Ishikawa (cell line): Measurements from ENCODE around the gene CAMK1D.

Experiments used
- CEBPB ChIP-seq: IDR thresholded peaks from 2 replicates; pipeline ENCODE4 v1.6.1; 2012
- CREB1 ChIP-seq: IDR thresholded peaks from 2 replicates; pipeline ENCODE4 v1.6.1; 2012; ENCODE audit warnings: low read depth
- EGR1 ChIP-seq: IDR thresholded peaks from 2 replicates; pipeline ENCODE4 v1.6.1; 2012
- EP300 ChIP-seq: IDR thresholded peaks from 2 replicates; pipeline ENCODE4 v1.6.1; 2012; ENCODE audit warnings: borderline replicate concordance
- FOXM1 ChIP-seq: IDR thresholded peaks from 2 replicates; pipeline ENCODE4 v1.6.1; 2012; ENCODE audit warnings: low read depth, borderline replicate concordance
- NFIC ChIP-seq: IDR thresholded peaks from 2 replicates; pipeline ENCODE4 v1.6.1; 2012
- RAD21 ChIP-seq: IDR thresholded peaks from 2 replicates; pipeline ENCODE4 v1.6.1; 2012; ENCODE audit warnings: low read depth
- TAF1 ChIP-seq: IDR thresholded peaks from 2 replicates; pipeline ENCODE4 v1.6.1; 2012; ENCODE audit warnings: low read depth, mild to moderate bottlenecking
- TCF12 ChIP-seq: IDR thresholded peaks from 2 replicates; pipeline ENCODE4 v1.6.1; 2012; ENCODE audit warnings: low read depth
- TEAD4 ChIP-seq: IDR thresholded peaks from 2 replicates; pipeline ENCODE4 v1.6.1; 2012
- YY1 ChIP-seq: IDR thresholded peaks from 2 replicates; pipeline ENCODE4 v1.6.1; 2012; ENCODE audit warnings: low read depth
- ZBTB7A ChIP-seq: IDR thresholded peaks from 2 replicates; pipeline ENCODE4 v1.6.1; 2012; ENCODE audit warnings: low read depth
- TF ChIP-seq, protein P1 (sequence below): IDR thresholded peaks from 2 replicates; pipeline ENCODE4 v1.6.1; 2012
- TF ChIP-seq, protein P2 (sequence below): IDR thresholded peaks from 2 replicates; pipeline ENCODE4 v1.6.1; 2012; ENCODE audit warnings: low read depth, mild to moderate bottlenecking
- TF ChIP-seq, protein P3 (sequence below): IDR thresholded peaks from 2 replicates; pipeline ENCODE4 v1.6.1; 2012

CAMK1D gene

DNA sequence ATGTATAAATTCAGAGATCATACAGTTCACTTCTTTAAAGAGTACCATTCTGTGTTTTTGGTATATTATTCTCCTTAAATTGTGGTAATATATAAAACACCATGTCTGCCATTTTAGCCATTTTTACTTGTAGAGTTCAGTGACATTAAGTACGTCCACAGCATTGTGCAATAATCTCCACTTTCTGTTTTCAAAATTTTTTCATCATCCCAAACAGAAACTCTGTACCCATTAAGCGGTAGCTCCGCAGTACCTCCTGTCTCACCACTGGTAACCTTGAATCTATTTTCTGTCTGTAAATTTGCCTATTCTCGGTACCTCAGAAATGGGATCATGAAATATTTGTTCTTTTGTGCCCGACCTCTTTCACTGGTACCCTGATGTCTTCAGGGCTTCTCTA, 60.3 kb downstream of the CAMK1D start:
- TF ChIP-seq TAF1 = no peak
- no peak for TF ChIP-seq ZBTB7A
- no peak for TF ChIP-seq CREB1
- TF ChIP-seq, protein P1, sequence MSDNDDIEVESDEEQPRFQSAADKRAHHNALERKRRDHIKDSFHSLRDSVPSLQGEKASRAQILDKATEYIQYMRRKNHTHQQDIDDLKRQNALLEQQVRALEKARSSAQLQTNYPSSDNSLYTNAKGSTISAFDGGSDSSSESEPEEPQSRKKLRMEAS = no peak
- no peak for TF ChIP-seq TEAD4
- TF ChIP-seq EGR1 = no peak

DNA sequence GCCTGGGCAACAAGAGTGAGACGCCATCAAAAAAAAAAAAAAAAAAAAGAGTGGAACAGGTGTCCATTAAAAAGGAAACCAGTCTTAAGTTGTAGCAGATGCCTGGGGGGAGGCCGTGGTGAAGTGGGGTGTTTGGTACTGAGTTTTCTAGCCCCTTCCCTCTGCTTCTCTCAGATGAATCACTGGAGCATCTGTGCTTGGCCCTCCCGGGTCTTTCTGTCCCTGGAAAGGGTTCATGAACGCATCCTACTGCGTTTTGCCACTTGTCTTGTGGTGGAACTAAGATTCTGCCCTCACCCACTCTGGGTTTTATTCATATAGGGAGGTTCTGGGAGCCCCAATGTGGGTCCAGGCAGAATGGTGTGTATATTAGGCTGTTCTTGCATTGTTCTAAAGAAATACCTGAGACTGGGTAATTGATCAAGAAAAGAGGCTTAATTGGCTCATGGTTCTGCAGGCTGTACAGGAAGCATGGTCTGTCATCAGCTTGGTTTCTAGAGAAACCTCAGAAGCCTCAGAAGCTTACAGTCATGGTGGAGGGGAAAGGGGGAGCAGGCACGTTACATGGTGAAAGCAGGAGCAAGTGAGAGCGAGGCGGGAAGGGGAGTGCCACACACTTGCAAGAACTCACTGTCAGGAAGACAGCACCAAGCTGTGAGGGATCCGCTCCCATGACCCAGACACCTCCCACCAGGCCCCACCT, 63.5 kb downstream of the CAMK1D start:
- TF ChIP-seq, protein P2, sequence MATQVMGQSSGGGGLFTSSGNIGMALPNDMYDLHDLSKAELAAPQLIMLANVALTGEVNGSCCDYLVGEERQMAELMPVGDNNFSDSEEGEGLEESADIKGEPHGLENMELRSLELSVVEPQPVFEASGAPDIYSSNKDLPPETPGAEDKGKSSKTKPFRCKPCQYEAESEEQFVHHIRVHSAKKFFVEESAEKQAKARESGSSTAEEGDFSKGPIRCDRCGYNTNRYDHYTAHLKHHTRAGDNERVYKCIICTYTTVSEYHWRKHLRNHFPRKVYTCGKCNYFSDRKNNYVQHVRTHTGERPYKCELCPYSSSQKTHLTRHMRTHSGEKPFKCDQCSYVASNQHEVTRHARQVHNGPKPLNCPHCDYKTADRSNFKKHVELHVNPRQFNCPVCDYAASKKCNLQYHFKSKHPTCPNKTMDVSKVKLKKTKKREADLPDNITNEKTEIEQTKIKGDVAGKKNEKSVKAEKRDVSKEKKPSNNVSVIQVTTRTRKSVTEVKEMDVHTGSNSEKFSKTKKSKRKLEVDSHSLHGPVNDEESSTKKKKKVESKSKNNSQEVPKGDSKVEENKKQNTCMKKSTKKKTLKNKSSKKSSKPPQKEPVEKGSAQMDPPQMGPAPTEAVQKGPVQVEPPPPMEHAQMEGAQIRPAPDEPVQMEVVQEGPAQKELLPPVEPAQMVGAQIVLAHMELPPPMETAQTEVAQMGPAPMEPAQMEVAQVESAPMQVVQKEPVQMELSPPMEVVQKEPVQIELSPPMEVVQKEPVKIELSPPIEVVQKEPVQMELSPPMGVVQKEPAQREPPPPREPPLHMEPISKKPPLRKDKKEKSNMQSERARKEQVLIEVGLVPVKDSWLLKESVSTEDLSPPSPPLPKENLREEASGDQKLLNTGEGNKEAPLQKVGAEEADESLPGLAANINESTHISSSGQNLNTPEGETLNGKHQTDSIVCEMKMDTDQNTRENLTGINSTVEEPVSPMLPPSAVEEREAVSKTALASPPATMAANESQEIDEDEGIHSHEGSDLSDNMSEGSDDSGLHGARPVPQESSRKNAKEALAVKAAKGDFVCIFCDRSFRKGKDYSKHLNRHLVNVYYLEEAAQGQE = no peak
- TF ChIP-seq, protein P3, sequence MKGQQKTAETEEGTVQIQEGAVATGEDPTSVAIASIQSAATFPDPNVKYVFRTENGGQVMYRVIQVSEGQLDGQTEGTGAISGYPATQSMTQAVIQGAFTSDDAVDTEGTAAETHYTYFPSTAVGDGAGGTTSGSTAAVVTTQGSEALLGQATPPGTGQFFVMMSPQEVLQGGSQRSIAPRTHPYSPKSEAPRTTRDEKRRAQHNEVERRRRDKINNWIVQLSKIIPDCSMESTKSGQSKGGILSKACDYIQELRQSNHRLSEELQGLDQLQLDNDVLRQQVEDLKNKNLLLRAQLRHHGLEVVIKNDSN = no peak
- TF ChIP-seq, protein P1 = no peak
- TF ChIP-seq TAF1 (no peak), YY1 (no peak), EP300 (no peak), ZBTB7A (no peak), TCF12 (no peak), TEAD4 (no peak), NFIC (no peak), FOXM1 (no peak), CEBPB (no peak), EGR1 (no peak), RAD21 (no peak), CREB1 (no peak)

DNA sequence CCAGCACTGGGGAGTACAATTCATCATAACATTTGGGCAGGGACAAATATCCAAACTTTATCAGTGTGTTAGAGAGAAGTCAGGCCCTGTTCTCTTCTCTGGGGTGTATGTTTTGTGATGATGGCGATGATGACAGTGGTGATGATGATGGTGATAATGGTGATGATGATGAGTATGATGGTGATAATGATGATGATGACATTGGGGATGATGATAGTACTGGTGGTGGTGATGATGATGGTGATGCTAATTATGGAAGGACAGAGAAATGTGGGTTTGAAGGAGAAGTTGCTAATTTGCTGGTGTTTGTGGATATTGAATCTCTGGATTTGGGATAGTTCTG, 64.0 kb downstream of the CAMK1D start:
- TF ChIP-seq CREB1 (no peak), RAD21 (no peak), NFIC (no peak), ZBTB7A (no peak), EGR1 (no peak), TEAD4 (no peak), TCF12 (no peak), YY1 (no peak), EP300 (no peak), CEBPB (no peak), FOXM1 (no peak), TAF1 (no peak)
- TF ChIP-seq, protein P1 = no peak
- TF ChIP-seq, protein P3 = no peak
- TF ChIP-seq, protein P2 = no peak

DNA sequence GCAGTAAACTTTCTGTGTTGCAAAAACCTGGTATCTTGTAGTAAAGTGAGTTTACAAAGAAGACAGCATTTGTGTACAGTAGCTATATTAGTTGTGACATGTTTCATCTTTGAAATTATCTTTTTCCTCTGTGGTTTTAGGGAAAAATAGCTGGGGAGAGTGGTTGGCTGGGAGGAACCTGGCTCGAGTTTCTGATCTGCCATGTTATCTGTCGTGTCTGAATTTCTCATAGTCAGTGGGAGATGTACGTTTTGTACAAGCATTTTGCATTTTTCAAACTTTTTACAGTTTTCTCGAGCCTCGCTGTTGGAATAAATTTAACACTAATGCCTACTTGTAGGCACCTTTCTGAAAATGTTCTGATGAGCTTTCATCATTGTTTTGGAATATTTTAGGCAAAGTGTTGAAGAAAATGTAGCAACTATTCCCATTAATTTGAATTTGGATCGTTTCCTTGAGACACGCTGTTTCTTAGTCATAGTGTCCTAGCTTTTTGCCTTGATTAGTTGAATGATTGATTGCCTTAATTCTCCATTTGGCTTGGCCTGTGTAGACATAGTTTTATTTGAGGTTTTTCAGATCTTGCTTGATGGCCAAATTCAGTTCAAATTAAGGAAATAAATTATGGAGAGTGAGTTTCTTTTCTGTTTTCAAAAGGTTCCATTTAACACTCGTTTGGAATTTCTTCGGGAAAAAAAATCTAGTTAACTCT, 65.1 kb downstream of the CAMK1D start:
- TF ChIP-seq, protein P3 = no peak
- TF ChIP-seq TCF12 (no peak), ZBTB7A (no peak)
- TF ChIP-seq, protein P2 = no peak
